ENCODE measurements around the gene GPC6.

- TF ChIP-seq CTCF (IDR thresholded peaks at IDR 0.05; ENCODE audit: low read depth, low read length), result no peak
- TF ChIP-seq POLR2A (IDR thresholded peaks at IDR 0.05; ENCODE audit: extremely low read depth, insufficient read length), result no peak
Measured at GRCh38 chr13:94414141-94414540, 1187.5 kb downstream of the GPC6 start.

All from NB4 (cell line).